GM12878 (cell line): Measurements from ENCODE around the gene CCHCR1. TPM values are rescaled to one million over a fixed set of nuclear protein-coding genes. Genes with fewer than 3 reads are reported as not detected.

Experiments
- BHLHE40 ChIP-seq, 2 experiments: fragments of 450-650 bp in 1 of 2; IDR thresholded peaks; 2 replicates each; pipeline ENCODE4 v1.6.1; 2011 to 2017; ENCODE audit warnings: low read depth in 2 of 2, borderline replicate concordance in 1 of 2, improper control_type of control experiment in 1 of 2, low read length in 1 of 2, mild to moderate bottlenecking in 1 of 2
- CREM ChIP-seq: IDR thresholded peaks from 2 replicates; pipeline ENCODE4 v1.6.1; 2014; ENCODE audit warnings: antibody characterized with exemption, low read depth
- IKZF2 ChIP-seq, 2 experiments: fragments of 450-650 bp; IDR thresholded peaks; 2 replicates each; pipeline ENCODE4 v1.6.1; 2017; ENCODE audit warnings: mild to moderate bottlenecking in 2 of 2, moderate library complexity in 2 of 2
- IRF5 ChIP-seq: fragments of 450-650 bp; IDR thresholded peaks from 2 replicates; pipeline ENCODE4 v1.6.1; 2017; ENCODE audit warnings: borderline replicate concordance
- NBN ChIP-seq: fragments of 450-650 bp; IDR thresholded peaks from 2 replicates; pipeline ENCODE4 v1.6.1; 2016
- RAD51 ChIP-seq: fragments of 450-650 bp; IDR thresholded peaks from 2 replicates; pipeline ENCODE4 v1.6.1; 2016; ENCODE audit warnings: moderate library complexity, mild to moderate bottlenecking, inconsistent platforms
- RELB ChIP-seq: fragments of 450-650 bp; IDR thresholded peaks from 2 replicates; pipeline ENCODE4 v1.6.1; 2017; ENCODE audit warnings: low read depth, mild to moderate bottlenecking, moderate library complexity
- ZNF274 ChIP-seq: IDR thresholded peaks from one replicate; pipeline ENCODE4 v1.8.0; 2011; ENCODE audit not compliant: insufficient read length, insufficient read depth
- ZNF592 ChIP-seq: fragments of 450-650 bp; IDR thresholded peaks from 2 replicates; pipeline ENCODE4 v1.6.1; 2017; ENCODE audit warnings: mild to moderate bottlenecking, moderate library complexity
- ZNF687 ChIP-seq: fragments of 450-650 bp; IDR thresholded peaks from 2 replicates; pipeline ENCODE4 v1.6.1; 2017; ENCODE audit warnings: mild to moderate bottlenecking, moderate library complexity
- polyA plus RNA-seq, 11 experiments: library from polyadenylated mRNA; depleted of rRNA in 4 of 11; unstranded in 6 of 11; stranded (reverse) in 5 of 11; fragments of >200 nt; fragmentation: Nextera tagmentation in 4 of 11; fragmentation: Illumina TruSeq in 1 of 11; extraction: Ambion mirVana in 4 of 11; extraction: Trizol in 1 of 11; gene quantifications; 1 replicate in 1 of 11; 2 replicates in 10 of 11; pipeline versions ENCODE4 v1.2.1 to v1.2.3, GENCODE V29; 2011 to 2016; ENCODE audit warnings: inconsistent platforms in 2 of 11, missing spikeins in 2 of 11, low read depth in 1 of 11
- total RNA-seq, 4 experiments: library from RNA; depleted of rRNA in 3 of 4; stranded (reverse); fragments of >200 nt in 3 of 4; fragmentation: Illumina TruSeq in 1 of 4; extraction: Trizol in 1 of 4; gene quantifications; 2 replicates each; pipeline versions ENCODE4 v1.2.1 to v1.2.3, GENCODE V29; 2013 to 2021

The CCHCR1 gene
- total and polyA plus RNA-seq, 10 of the 15 experiments (the other 5 are each of a cell fraction or from before 2014, with no cell fraction given) = 1.0 to 35.2 (median 24.7) TPM

GRCh38 chr6:31203345-31203979 is 45.9 kb upstream of the CCHCR1 start (continued):
- TF ChIP-seq ZNF592 (no peak), BHLHE40 (IDR thresholded peaks at IDR 0.05; ENCODE audit: borderline replicate concordance in 1 of 2, low read depth in 2 of 2, low read length in 1 of 2) (peak; percentile 95 to 97), IKZF2 (IDR thresholded peaks at IDR 0.05) (peak; percentile 92 to 95), RAD51 (peak; percentile 89), ZNF687 (0 out of 2 replicates have a peak, but pooled peaks have one; percentile 29), RELB (peak; percentile 74; the same call in 1 of the 2 replicates), NBN (peak; percentile 9; the same call in 1 of the 2 replicates), CREM (peak; percentile 47), ZNF274 (no peak), IRF5 (no peak)
